T-cell (primary cell): ENCODE results near the gene RAB3C. TPM values are rescaled to one million over a fixed set of nuclear protein-coding genes. Genes with fewer than 3 reads are reported as not detected.

Source experiments
- ATAC-seq, 4 experiments: fragments of 200-7000 bp in 3 of 4; fragments of 150-1000 bp in 1 of 4; cut with Tn5 transposase; replicated peaks in 1 of 4; 1 replicate in 3 of 4; 2 replicates in 1 of 4; pipeline ENCODE4 v1.10.0; 2021; ENCODE audit warnings: moderate library complexity in 3 of 4, mild to moderate bottlenecking in 2 of 4, moderate number of reproducible peaks in 1 of 4
- CTCF ChIA-PET, 2 donors: fragments of 300-600 bp; sonication (Branson Sonifier 250); formaldehyde crosslinking; loops; one replicate each; lab custom pipeline; 2022; ENCODE audit warnings: antibody characterized with exemption in 2 of 2; lab: Charles Lee
- POLR2A ChIA-PET, 2 donors: fragments of 300-600 bp; sonication (Branson Sonifier 250); formaldehyde crosslinking; loops; one replicate each; lab custom pipeline; 2022; ENCODE audit warnings: antibody characterized with exemption in 2 of 2; lab: Charles Lee
- DNase-seq, 35 experiments: peaks; one replicate each; pipeline versions ENCODE4 v3.0.0 to v3.0.0-alpha.2; 2013 to 2023
- H3K27ac ChIP-seq: one replicate; pipeline ENCODE4 v1.5.1; 2013; ENCODE audit warnings: low read length
- H3K27me3 ChIP-seq, 2 experiments: replicated peaks in 1 of 2; 1 replicate in 1 of 2; 2 replicates in 1 of 2; pipeline versions ENCODE4 v1.6.1 to v1.7.0; 2013; ENCODE audit warnings: low read length in 1 of 2, mixed read lengths in 1 of 2; ENCODE audit not compliant: control insufficient read depth in 2 of 2, insufficient read depth in 2 of 2; ENCODE audit errors: extremely low read depth in 1 of 2
- H3K36me3 ChIP-seq, 2 donors: 1 replicate in 1 of 2; 2 replicates in 1 of 2; pipeline versions ENCODE4 v1.6.1 to v1.7.0; 2013; ENCODE audit warnings: low read length in 1 of 2; ENCODE audit not compliant: control insufficient read depth in 2 of 2, insufficient read depth in 1 of 2; ENCODE audit errors: extremely low read depth in 1 of 2
- H3K4me1 ChIP-seq, 2 experiments: 1 replicate in 1 of 2; 2 replicates in 1 of 2; pipeline versions ENCODE4 v1.6.1 to v1.7.0; 2013; ENCODE audit warnings: low read length in 2 of 2, mixed read lengths in 1 of 2; ENCODE audit not compliant: insufficient read depth in 2 of 2, control insufficient read depth in 1 of 2; ENCODE audit errors: extremely low read depth in 1 of 2
- H3K4me3 ChIP-seq, 2 donors: 1 replicate in 1 of 2; 2 replicates in 1 of 2; pipeline versions ENCODE4 v1.5.1 to v1.7.0; 2013; ENCODE audit warnings: mild to moderate bottlenecking in 2 of 2, low read length in 1 of 2, moderate library complexity in 1 of 2; ENCODE audit not compliant: control insufficient read depth in 1 of 2; ENCODE audit errors: extremely low read depth in 1 of 2
- H3K9me3 ChIP-seq: 2 replicates; pipeline ENCODE4 v1.7.0; 2013
- H3K27ac Mint-ChIP-seq, 2 donors: one replicate each; pipeline ENCODE4 v1.8.0; 2020 to 2021; ENCODE audit warnings: mild to moderate bottlenecking in 2 of 2, mixed read lengths in 2 of 2
- H3K27me3 Mint-ChIP-seq, 2 donors: one replicate each; pipeline ENCODE4 v1.8.0; 2021 to 2022; ENCODE audit warnings: mixed read lengths in 2 of 2
- H3K36me3 Mint-ChIP-seq: one replicate; pipeline ENCODE4 v1.8.0; 2021; ENCODE audit warnings: mixed read lengths
- H3K4me1 Mint-ChIP-seq, 3 donors: one replicate each; pipeline ENCODE4 v1.8.0; 2020 to 2022; ENCODE audit warnings: mixed read lengths in 3 of 3, mild to moderate bottlenecking in 1 of 3
- H3K4me3 Mint-ChIP-seq, 3 donors: one replicate each; pipeline ENCODE4 v1.8.0; 2020 to 2022; ENCODE audit warnings: mild to moderate bottlenecking in 3 of 3, mixed read lengths in 3 of 3, moderate library complexity in 3 of 3
- H3K9me3 Mint-ChIP-seq, 3 donors: one replicate each; pipeline ENCODE4 v1.8.0; 2020 to 2022; ENCODE audit warnings: mixed read lengths in 3 of 3
- WGBS: methylation state at CpG from one replicate; pipeline ENCODE4 v1.1.5; 2013; ENCODE audit warnings: missing lambda C conversion rate; ENCODE audit not compliant: insufficient coverage; 5-methylcytosine and 5-hydroxymethylcytosine counted together
- total RNA-seq, 35 experiments: library from RNA in 6 of 35; stranded (reverse) in 6 of 35; fragments of 120-200 nt in 1 of 35; gene quantifications; one replicate each; pipeline versions ENCODE4 v1.2.1 to v1.2.4 and lab custom pipeline; 2013 to 2026

RAB3C gene
- total RNA-seq, 5 donors from 2014 or later (not counting 1 experiment from before 2014, with no cell fraction given): not detected

- Histone ChIP-seq H3K27ac (no peak overlapping the region), H3K27me3 (no peaks in the 10 kb centered on the region), H3K9me3 (no peaks in the 10 kb centered on the region), H3K36me3 (no peaks in the 10 kb centered on the region), H3K4me3 (no peak overlapping the region), H3K4me1 (no peaks in the 10 kb centered on the region)
- WGBS: no CpG with 5 or more reads among the region's 3 CpGs
- Mint-ChIP-seq H3K27me3 (peaks cover 0 to 8% of the 10 kb centered on the region in 2 donors), H3K4me3 (no peak overlapping the region), H3K36me3 (no peaks in the 10 kb centered on the region), H3K27ac (no peak overlapping the region), H3K9me3 (no peaks in the 10 kb centered on the region), H3K4me1 (no peaks in the 10 kb centered on the region)
- ATAC-seq (no peak), DNase-seq (no peak)
- POLR2A ChIA-PET: interaction anchor here in 1 of 2 donors (0.6 kb wide), 1 partner anchor 38 kb away, joined by 3 read pairs; no protein-coding TSS in a partner anchor
- CTCF ChIA-PET: no interaction called here
Observed at GRCh38 chr5:58640011-58640410, 57.1 kb downstream of the RAB3C start.

- ATAC-seq (no peak), DNase-seq (no peak)
- peaks cover 3 to 4% of the 10 kb centered on the region in 2 donors for H3K27me3 Mint-ChIP-seq
- H3K27ac Mint-ChIP-seq: no peak overlapping the region
- Histone ChIP-seq H3K27me3 (no peaks in the 10 kb centered on the region), H3K27ac (no peak overlapping the region), H3K4me1 (no peaks in the 10 kb centered on the region), H3K4me3 (no peak overlapping the region), H3K36me3 (no peaks in the 10 kb centered on the region), H3K9me3 (no peaks in the 10 kb centered on the region)
- no peak overlapping the region for H3K4me3 Mint-ChIP-seq
- WGBS: no CpG with 5 or more reads among the region's 1 CpG
- H3K4me1 Mint-ChIP-seq: no peaks in the 10 kb centered on the region
- CTCF ChIA-PET: no interaction called here
- no peaks in the 10 kb centered on the region for H3K9me3 Mint-ChIP-seq
- no peaks in the 10 kb centered on the region for H3K36me3 Mint-ChIP-seq
- POLR2A ChIA-PET: no interaction called here
Observed at GRCh38 chr5:58641533-58641932, 58.7 kb downstream of the RAB3C start.

- no peak overlapping the region for H3K4me3 ChIP-seq
- no peak overlapping the region for H3K27ac ChIP-seq
- Mint-ChIP-seq H3K4me1 (no peaks in the 10 kb centered on the region), H3K4me3 (no peak overlapping the region), H3K27me3 (peaks cover 0 to 3% of the 10 kb centered on the region in 2 donors), H3K36me3 (no peaks in the 10 kb centered on the region), H3K27ac (no peak overlapping the region), H3K9me3 (no peaks in the 10 kb centered on the region)
- ATAC-seq (no peak), DNase-seq (no peak)
- ChIA-PET POLR2A (no interaction called here), CTCF (no interaction called here)
- 80% methylated on average over 1 of the region's 4 CpGs for WGBS
- no peaks in the 10 kb centered on the region for H3K36me3 ChIP-seq
- H3K9me3 ChIP-seq: no peaks in the 10 kb centered on the region
- no peaks in the 10 kb centered on the region for H3K27me3 ChIP-seq
- no peaks in the 10 kb centered on the region for H3K4me1 ChIP-seq
Observed at GRCh38 chr5:58648846-58649245, 66.0 kb downstream of the RAB3C start.

- H3K4me3 Mint-ChIP-seq: no peak overlapping the region
- H3K27me3 ChIP-seq: no peaks in the 10 kb centered on the region
- H3K27ac Mint-ChIP-seq: no peak overlapping the region
- H3K27ac ChIP-seq: no peak overlapping the region
- H3K27me3 Mint-ChIP-seq: peaks cover 0 to 3% of the 10 kb centered on the region in 2 donors
- H3K9me3 Mint-ChIP-seq: no peaks in the 10 kb centered on the region
- no peaks in the 10 kb centered on the region for H3K36me3 Mint-ChIP-seq
- H3K4me1 ChIP-seq: no peaks in the 10 kb centered on the region
- CTCF ChIA-PET: no interaction called here
- 33% methylated on average over 2 of the region's 2 CpGs for WGBS
- POLR2A ChIA-PET: no interaction called here
- no peak overlapping the region for H3K4me3 ChIP-seq
- no peak for ATAC-seq
- no peak for DNase-seq
- H3K36me3 ChIP-seq: no peaks in the 10 kb centered on the region
- H3K9me3 ChIP-seq: no peaks in the 10 kb centered on the region
- no peaks in the 10 kb centered on the region for H3K4me1 Mint-ChIP-seq
Observed at GRCh38 chr5:58649716-58650115, 66.8 kb downstream of the RAB3C start.

GRCh38 chr5:58653521-58653920 lies 70.6 kb downstream of the RAB3C start:
- Histone ChIP-seq H3K27me3 (no peaks in the 10 kb centered on the region), H3K4me1 (no peaks in the 10 kb centered on the region), H3K36me3 (no peaks in the 10 kb centered on the region), H3K9me3 (no peaks in the 10 kb centered on the region), H3K4me3 (no peak overlapping the region), H3K27ac (no peak overlapping the region)
- no peaks in the 10 kb centered on the region for H3K9me3 Mint-ChIP-seq
- H3K4me1 Mint-ChIP-seq: no peaks in the 10 kb centered on the region
- WGBS: no CpG with 5 or more reads among the region's 1 CpG
- no peak overlapping the region for H3K27ac Mint-ChIP-seq
- no peak for DNase-seq
- H3K4me3 Mint-ChIP-seq: no peak overlapping the region
- CTCF ChIA-PET: no interaction called here
- ATAC-seq: no peak
- POLR2A ChIA-PET: no interaction called here
- H3K36me3 Mint-ChIP-seq: no peaks in the 10 kb centered on the region
- peaks cover 0 to 4% of the 10 kb centered on the region in 2 donors for H3K27me3 Mint-ChIP-seq

GRCh38 chr5:58666141-58666540 lies 83.3 kb downstream of the RAB3C start:
- no CpG with 5 or more reads among the region's 1 CpG for WGBS

More at GRCh38 chr5:58666141-58666540, 83.3 kb downstream of the RAB3C start:
- Histone ChIP-seq H3K27ac (no peak overlapping the region), H3K27me3 (no peaks in the 10 kb centered on the region), H3K9me3 (no peaks in the 10 kb centered on the region), H3K4me1 (no peaks in the 10 kb centered on the region), H3K36me3 (no peaks in the 10 kb centered on the region), H3K4me3 (no peak overlapping the region)
- ChIA-PET CTCF (interaction anchor here in 1 of 2 donors (0.7 kb wide), 1 partner anchor 644 kb away, joined by 3 read pairs; no protein-coding TSS in a partner anchor), POLR2A (no interaction called here)
- no peak overlapping the region for H3K4me3 Mint-ChIP-seq
- H3K4me1 Mint-ChIP-seq: no peaks in the 10 kb centered on the region
- H3K27ac Mint-ChIP-seq: no peak overlapping the region
- DNase-seq: no peak
- peaks cover 2 to 3% of the 10 kb centered on the region in 2 donors for H3K27me3 Mint-ChIP-seq
- no peaks in the 10 kb centered on the region for H3K36me3 Mint-ChIP-seq
- no peak for ATAC-seq
- no peaks in the 10 kb centered on the region for H3K9me3 Mint-ChIP-seq
